ENCODE data around the gene MRPS14.

Gene MRPS14

GRCh38 chr1:175023043-175023921 lies at the start of gene MRPS14:
TSS of gene MRPS14 (minus strand) at chr1:175023425. CDS start at chr1:175023408, 17 bp downstream.
- peak; percentile 100 for DNase-seq (ENCODE audit: low read depth)
- no peak for TF ChIP-seq CTCF (IDR thresholded peaks at IDR 0.05; ENCODE audit: insufficient read depth, low read depth, low read length, missing control alignments)
- H3K4me3 ChIP-seq (ENCODE audit: low read depth, low read length) = peak within 1 kb of the TSS; percentile 84

- H3K4me3 ChIP-seq (ENCODE audit: low read depth, low read length) = no peak overlapping the region
- no peak for TF ChIP-seq CTCF (IDR thresholded peaks at IDR 0.05; ENCODE audit: insufficient read depth, low read depth, low read length, missing control alignments)
- peak; percentile 60 for DNase-seq (ENCODE audit: low read depth)
Observed at GRCh38 chr1:175072099-175072951, 49.1 kb upstream of the MRPS14 start.

- no peak for DNase-seq (ENCODE audit: low read depth)
- no peak for TF ChIP-seq CTCF (IDR thresholded peaks at IDR 0.05; ENCODE audit: insufficient read depth, low read depth, low read length, missing control alignments)
- no peak overlapping the region for H3K4me3 ChIP-seq (ENCODE audit: low read depth, low read length)
Observed at GRCh38 chr1:175071276-175071943, 48.2 kb upstream of the MRPS14 start.

- no peak for TF ChIP-seq CTCF (IDR thresholded peaks at IDR 0.05; ENCODE audit: insufficient read depth, low read depth, low read length, missing control alignments)
- H3K4me3 ChIP-seq (ENCODE audit: low read depth, low read length) = no peak overlapping the region
- DNase-seq (ENCODE audit: low read depth) = no peak
Observed at GRCh38 chr1:175070818-175071217, 47.6 kb upstream of the MRPS14 start.

- no peak within 1 kb of the TSS for H3K4me3 ChIP-seq (ENCODE audit: low read depth, low read length)
- no peak for TF ChIP-seq CTCF (IDR thresholded peaks at IDR 0.05; ENCODE audit: insufficient read depth, low read depth, low read length, missing control alignments)
- no peak for DNase-seq (ENCODE audit: low read depth)
Observed at GRCh38 chr1:175067362-175068106, 44.3 kb upstream of the MRPS14 start, which contains the start of gene TNN. TSS of gene TNN (plus strand) at chr1:175067833. CDS start at chr1:175077419, 9,586 bp downstream.

- no peak overlapping the region for H3K4me3 ChIP-seq (ENCODE audit: low read depth, low read length)
- DNase-seq (ENCODE audit: low read depth) = no peak
- no peak for TF ChIP-seq CTCF (IDR thresholded peaks at IDR 0.05; ENCODE audit: insufficient read depth, low read depth, low read length, missing control alignments)
Observed at GRCh38 chr1:175062858-175063257, 39.6 kb upstream of the MRPS14 start.
